HG02970 (cell line): ENCODE measurements around the gene MAP3K5.
"Not testable (repeated sequence)": the region's sequence is repeated elsewhere in the genome, so short reads cannot be mapped to it uniquely, and the experiment has no call there.

ENCODE experiments used
- ATAC-seq: cut with Tn5 transposase; IDR thresholded peaks from one replicate; pipeline ENCODE4 v1.9.1; 2021; ENCODE audit warnings: mild to moderate bottlenecking, moderate library complexity, moderate number of reproducible peaks; ENCODE audit not compliant: unreplicated experiment, low FRiP score

Gene MAP3K5

DNA sequence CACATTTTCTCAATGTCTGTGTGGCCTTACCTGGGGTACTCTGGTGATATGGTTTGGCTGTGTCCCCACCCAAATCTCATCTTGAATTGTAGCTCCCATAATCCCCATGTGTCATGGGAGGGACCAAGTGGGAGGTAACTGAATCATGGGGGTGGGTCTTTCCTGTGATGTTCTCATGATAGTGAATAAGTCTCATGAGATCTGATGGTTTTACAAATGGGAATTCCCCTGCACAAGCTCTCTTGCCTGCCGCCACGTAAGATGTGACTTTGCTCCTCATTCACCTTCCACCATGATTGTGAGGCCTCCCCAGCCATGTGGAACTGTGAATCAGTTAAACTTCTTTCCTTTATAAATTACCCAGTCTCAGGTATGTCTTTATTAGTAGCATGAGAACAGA, 201.4 kb downstream of the MAP3K5 start:
- not testable (repeated sequence) for ATAC-seq

DNA sequence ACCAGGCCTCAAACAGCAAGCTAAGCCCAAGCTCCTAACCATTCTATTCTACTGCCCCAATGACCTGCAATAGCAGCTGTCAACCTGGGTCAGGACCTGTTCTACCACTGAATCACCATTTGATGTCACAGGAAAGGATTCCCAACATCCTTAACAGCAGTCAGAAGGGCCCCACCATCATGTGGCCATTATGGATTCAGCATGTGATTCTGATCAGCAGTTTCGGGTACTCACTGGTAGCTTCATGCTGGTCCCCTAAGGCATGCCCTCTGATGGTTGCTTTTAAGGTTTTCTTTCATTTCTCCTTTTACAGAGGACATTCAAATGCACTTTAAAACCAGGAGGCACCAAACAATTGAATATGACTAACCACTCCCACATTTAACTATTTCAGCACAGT, 204.8 kb downstream of the MAP3K5 start:
- ATAC-seq: no peak

DNA sequence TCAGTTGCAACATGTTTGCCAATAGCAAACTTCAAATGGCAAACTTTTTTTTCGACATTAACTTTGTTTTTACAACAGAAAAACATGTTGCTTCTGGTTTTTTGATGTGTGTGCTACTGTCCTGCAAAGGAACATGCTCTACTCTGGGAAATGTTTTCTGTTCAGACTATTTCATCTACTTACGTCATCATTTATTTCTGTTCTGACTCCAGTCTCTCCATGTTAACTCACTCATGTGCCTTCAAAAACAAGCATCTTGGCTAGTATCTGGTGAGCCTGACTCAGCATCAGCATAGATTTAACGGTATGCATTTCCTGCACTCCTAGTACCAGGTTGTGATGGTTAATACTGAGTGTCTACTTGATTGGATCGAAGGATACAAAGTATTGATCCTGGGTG, 206.0 kb downstream of the MAP3K5 start:
- no peak for ATAC-seq

DNA sequence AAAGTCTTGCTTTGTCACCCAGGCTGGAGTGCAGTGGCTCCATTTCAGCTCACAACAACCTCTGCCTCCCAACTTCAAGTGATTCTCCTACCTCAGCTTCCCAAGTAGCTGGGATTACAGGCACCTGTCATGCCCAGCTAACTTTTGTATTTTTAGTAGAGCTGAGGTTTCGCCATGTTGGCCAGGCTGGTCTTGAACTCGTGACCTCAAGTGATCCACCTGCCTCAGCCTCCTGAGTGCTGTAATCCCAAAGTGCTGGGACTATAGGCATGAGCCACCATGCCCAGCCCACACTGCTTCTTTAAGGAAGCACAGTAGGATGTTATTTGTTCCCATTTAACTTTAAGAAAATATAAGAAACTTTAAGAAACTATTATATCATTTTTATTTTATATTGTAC, 206.8 kb downstream of the MAP3K5 start:
- not testable (repeated sequence) for ATAC-seq

DNA sequence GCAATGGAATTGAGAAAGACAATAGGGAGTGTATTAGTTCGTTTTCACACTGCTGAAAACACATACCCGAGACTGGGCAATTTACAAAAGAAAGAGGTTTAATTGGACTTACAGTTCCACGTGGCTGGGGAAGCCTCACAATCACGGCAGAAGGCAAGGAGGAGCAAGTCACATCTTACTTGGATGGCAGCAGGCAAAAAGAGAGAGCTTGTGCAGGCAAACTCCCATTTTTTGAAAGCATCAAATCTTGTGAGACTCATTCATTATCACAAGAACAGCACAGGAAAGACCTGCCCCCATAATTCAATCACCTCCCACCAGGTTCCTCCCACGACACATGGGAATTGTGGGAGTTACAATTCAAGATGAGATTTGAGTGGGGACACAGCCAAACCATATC, 208.0 kb downstream of the MAP3K5 start:
- ATAC-seq: not testable (repeated sequence)

DNA sequence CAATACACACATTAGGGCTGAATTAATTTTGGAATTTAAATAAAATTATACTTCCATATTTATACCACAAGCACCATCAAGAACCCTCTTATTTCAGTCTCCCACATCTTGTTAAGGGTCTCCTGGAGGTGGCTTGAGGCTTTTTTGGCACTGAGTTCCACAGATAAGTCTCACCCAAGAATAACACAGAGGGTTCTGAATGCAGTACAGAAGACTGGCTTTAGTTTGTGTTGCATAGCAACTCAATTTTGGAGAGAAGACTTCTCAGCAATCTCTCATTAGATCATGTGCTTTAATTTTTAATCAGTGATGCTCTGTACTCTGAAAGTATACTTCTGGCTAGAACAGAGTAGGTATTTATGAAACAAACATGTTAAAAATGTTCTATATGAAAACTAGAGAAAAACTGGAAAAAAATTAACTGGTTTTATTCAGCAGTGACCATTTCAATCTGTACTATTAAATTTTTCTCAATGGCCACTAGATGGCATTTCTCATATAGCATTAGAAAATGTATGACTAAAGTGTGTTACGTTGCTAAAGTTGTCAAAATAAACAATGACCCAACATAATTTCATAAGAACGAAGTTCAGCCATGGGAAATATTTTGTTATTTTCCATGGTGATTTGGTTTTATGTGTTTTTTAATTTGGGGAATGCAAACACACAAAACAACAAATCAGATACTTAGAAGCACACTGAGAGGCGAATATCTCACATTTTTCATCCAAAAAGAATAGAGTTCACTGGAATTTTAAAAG, 209.4 kb downstream of the MAP3K5 start:
- no peak for ATAC-seq

DNA sequence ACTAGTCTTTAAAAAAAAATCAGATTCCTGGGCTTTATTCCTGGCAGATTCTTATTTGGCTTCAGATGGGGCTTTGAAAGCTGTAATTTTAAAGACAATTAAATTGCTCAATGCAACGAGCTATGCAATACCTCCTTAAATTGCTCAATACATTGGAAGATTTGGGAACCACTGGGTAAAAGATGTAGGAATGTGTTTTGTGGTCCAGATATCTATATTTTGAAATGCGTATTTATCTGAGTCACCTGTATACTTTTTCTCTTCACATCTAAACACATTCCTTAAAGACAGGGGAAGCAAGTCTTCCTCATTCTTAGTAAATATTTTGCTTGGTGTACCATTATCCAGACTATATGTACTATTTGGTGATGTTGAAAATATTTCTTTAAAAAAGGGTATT, 212.5 kb downstream of the MAP3K5 start:
- ATAC-seq: no peak

DNA sequence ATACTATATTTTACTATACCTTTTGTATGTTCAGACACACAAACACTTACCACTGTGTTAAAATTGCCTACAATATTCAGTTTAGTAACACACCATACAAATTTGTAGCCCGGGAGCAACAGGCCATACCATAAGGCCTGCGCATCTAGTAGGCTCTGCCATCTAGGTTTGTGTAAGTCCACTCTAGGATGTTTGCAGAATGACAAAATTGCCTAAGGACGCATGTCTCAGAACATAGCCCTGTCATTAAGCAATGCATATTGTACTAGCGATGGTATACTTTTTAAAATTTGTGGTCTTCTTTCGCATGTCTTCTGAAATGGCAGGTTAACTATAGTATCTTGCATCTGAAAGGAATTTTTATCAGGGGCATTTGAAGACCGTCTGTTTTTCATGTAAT, 215.5 kb downstream of the MAP3K5 start:
- no peak for ATAC-seq

DNA sequence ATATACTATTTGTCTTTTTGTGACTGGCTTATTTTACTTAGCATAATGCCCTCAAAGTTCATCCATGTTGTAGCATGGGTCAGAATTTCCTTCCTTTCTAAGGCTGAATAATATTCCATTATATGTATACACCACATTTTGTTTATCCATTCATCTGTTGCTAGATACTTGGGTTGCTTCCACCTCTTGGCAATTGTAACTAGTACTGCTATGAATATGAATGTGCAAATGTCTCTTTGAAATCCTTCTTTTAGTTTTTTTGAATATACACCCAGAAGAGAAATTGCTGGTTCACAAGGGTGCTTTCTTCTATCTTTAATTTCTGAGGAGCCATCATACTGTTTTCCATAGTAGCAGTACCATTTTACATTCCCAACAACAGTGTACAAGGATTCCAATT, 220.8 kb downstream of the MAP3K5 start:
- ATAC-seq: no peak

DNA sequence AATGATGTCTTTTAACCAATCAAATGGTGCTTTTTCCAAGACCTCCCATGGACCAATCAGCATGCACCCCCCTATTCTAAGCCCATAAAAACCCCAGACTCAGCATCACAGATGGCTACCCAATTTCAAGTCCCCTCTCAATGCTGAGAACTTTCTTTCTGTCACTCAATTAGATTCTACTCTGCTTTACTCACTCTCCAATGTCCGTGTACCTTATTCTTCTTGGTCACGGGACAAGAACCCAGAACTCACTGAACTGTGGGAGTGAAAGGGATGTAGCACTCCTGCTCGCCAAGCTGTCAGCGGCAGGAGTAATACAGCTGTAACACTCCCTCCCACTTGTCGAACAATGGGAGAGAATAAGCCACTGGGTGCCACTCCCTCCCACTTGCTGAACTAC, 221.2 kb downstream of the MAP3K5 start:
- no peak for ATAC-seq

DNA sequence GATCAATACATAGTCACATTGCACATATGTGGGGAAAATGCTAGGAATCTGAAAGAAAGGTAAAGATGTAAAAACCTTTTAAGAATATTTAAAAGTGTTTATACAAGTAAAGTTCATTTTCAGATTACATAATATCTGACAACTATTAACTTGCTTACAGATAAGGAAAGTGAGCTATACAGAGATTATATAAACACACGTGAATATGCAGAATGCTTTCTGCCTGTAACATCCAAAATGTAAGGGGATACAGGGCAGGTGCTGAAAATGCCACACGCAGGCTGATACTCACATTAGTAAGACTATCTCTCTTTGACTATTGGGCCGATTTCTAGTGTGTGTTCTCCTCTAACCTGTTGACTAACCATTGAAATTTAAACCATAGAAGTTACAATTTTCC, 224.1 kb downstream of the MAP3K5 start:
- no peak for ATAC-seq

DNA sequence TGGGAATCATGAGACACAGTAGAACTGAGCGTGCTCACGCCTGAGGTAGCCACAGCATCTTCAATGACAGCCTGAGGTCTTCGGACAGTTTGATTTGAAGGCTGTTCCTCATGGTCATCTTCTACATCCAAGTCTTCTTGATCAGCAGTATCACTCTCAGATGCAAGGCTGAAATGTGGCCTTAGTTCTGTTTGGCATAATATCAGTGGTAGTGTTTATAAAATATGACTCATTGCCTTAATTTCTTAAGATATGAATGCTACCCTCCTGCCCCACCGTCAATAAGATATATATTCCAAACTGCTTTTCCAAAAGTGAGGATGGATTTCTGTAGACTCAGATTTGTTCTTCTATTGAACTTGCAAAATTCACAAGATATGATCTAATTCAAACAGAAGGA, 224.6 kb downstream of the MAP3K5 start:
- no peak for ATAC-seq

DNA sequence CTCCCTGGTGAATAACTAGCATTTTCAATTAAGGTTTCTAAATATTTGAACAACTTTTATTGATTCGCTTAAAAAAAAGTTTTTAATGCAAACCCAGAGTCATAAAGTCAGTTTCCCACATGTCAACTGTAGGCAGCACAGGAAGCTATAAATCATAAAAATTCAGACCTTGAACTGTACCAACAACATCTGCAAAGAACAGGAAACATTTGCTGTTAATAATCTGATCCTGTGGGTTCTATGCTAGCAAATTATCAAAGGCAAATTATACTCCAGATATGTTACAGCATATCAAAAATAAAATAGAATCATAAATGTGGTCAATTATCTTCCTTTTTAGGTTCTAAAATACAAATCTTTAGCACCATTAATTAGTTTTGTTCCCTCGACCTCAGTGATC, 225.4 kb downstream of the MAP3K5 start:
- ATAC-seq: no peak

DNA sequence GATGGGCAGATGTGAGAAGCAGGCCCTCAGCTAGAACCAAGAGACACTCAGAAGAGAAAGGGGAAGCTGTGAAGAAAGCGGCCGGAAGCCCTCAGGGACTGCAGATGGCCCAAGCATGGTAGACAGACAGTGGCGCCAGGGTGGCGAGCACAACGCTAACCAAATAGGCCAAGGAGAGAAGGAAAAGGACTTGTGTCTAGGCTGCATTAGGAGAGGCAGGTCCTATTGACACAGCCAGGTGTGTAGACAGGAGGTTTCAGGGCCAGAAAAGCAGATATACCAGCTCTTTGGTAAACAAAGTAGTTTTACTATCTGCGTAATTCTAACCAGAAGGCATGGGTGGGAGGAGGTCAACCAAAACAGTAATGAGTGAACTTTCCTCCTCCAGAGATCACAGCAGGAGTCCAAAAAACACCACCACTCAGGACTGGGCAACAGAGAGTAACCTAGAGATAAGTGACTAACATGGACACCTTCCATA, 226.2 kb downstream of the MAP3K5 start:
- ATAC-seq: no peak

DNA sequence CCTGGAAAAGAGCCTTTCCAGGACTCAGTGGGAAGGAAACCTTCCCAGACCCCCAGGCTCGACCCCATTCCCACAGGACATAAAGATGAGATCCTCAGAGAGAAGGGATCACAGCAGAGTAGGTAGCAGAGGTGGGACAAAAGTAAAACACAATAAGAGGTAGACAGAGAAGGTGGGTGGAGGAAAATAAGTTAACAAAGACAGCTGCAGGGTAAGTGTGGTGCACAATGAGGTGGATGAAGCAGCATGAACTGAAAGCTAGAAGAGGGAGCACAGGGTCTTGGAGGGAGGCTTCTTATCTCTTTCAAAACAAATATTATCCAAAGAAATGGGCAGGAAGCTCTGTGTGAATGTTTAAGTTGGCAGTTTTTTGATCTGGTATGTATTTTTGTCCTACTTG, 228.1 kb downstream of the MAP3K5 start:
- ATAC-seq: no peak

DNA sequence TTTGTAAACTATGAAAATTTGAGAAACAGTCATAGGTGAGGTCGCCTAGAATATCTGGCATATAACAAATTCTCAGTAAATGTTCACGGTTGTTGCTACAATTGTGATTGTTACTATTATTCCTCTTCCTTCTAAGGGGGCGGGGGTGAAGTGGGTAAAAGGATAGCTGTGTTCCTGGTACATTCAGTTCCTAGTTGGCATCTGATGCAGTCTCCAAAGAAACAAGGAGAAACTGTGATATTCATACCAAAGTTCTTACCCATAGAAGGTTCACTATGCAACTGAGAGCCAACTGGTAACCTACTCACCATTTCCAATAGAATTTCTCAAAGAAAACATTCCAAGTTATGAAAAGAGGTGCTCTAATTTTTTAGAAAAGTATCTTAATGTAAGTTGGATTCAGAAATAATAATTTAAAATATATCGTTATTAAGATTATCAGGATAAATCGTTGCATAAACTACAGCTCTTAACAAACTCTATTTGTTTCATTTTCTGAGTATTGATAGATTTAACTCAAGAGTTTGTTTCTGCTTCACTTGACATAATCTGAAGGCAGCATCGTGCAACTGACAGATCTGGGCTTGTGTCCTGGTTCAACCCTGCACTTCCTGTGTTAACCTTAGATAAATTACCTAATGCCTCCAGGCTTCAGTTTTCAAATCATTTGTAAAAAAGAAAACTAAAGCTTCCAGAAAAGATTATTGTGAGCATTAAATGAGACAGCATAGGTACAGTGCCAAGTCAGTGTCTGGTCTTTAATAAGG, 228.7 kb downstream of the MAP3K5 start:
- no peak for ATAC-seq

DNA sequence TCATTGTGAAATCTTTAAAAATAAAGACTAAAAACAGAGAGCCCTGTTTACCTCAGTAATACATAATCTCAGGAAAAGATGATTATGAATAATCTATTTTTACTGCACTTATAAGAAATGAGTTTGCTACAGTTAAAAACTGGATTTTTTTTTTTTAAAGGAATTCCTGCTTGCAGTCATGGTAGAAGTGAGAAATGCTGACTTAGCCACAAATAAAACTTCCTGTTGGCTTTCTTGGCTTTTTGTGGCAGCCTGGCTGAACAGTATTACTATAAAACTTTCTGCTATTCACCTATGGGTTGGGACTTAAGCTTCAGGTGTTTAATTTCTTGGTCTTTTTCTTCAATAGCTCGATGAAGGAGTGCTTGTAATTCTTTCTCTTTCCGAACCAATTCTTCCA, 230.1 kb downstream of the MAP3K5 start:
- no peak for ATAC-seq

DNA sequence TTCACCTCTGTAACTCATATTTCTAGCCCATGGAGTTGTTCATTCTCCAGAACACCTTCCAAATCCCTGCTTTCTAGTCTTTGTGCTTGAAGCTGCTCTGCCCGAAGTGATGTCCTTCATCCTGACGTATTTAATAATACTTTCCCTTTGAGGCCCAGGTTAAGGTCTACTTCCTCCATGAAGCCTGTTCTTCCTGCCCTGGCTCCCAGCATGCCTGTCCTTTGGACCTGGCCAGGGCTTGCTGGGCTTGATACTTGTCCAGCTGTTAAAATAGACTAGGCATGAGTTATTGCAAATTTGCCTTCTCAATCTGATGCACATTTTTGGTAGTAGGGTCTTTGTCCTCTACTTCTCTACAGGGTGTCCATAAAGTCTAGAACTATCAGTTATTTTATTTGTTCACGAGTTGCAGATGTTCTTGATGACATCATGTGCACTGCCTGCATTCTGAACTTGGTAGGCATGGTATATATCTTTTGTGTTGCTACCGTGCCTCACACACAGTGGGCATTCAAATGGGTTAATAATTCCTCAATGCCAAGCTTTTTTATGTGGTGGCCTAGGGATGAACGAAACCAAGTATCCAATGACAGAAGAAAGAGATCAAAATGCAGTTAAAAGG, 239.0 kb downstream of the MAP3K5 start:
- no peak for ATAC-seq

DNA sequence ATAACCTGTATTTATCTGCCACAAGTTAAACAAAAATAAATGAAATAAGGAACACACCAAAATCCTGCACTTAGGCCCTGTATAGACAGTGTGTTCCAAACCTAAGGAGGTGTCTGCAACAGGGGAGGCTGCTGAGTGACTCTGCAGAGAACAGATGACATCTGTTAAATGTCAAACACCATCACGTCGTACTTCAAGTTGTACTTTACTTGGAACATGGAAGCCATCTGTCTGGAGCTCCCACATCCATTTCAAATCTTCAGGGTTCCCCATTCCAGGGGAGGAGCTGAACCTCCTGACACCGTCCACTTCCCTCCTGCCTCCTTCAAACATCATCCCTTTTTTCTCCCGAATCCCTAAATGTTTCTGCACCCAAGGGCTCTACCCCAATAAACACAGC, 240.2 kb downstream of the MAP3K5 start:
- ATAC-seq: no peak

DNA sequence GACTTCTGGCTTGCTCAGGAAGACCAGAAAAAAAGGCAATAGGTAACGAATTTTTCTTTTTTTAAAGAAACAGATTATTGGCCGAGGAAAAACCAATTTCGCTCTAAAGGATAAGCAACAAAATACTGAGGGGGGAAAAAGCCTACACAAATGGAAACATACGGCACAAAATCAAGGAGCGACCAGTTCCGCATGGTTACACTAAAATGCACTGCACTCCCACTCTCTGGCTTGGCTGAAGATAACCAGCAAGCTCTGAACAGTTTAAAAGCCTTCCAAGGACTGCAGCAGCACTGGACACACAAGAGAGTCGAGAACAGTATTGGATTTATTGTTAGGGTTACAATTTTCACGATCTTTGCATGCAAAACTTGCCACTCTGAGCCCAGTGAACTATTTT, 241.2 kb downstream of the MAP3K5 start:
- ATAC-seq: no peak

DNA sequence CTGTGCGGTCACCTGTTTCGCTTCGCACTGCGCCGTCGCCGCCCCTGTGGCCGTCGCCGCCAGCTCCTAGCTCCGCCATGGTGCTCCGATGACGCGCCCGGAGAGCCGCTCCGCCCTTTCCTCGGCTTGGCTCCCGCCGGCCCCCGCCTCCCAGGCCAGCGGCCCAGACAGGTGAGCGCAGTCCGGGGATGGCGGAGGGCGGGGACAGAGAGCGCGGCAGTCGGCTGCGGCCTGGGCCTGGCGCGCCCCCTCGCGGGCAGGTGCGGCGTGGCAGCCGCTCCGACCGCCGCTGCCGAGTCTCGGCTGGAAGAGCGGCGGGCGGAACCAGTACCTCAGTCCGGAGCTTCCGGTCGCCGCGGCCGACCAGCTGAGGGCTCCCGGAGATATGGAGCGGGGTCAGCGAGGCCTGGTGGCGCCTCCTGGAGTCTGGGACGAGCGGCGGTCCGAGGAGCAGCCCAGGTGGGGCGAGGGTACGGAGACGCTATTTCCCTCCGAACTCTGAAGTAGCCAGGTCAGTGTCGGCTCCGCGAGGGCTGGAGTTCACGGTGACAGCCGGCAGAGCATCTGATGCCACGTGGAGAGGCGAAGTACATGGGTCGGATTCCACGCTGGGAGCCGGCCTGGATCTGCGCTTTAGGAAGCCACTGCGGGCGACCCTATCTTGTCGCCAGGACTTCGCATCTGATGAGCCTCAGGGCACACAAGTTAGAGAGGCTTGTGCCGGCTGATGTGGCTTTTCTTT, 241.8 kb downstream of the MAP3K5 start, which contains the start of gene MAP7:
TSS of gene MAP7 (minus strand) at position 93 of the 742 bp plus-strand sequence. CDS start at position 79, 14 bp downstream.
- ATAC-seq: peak; percentile 70
